Panc1 (cell line): Measurements from ENCODE around the gene PDE11A. TPM values are rescaled to one million over a fixed set of nuclear protein-coding genes. Genes with fewer than 3 reads are reported as not detected.
"Not testable (repeated sequence)": the region's sequence is repeated elsewhere in the genome, so short reads cannot be mapped to it uniquely, and the experiment has no call there.

Experiments used
- ATAC-seq: fragments of 200-7000 bp; cut with Tn5 transposase; 2 replicates; pipeline ENCODE4 v1.9.1; 2020; ENCODE audit warnings: mild to moderate bottlenecking, moderate library complexity
- BruUV-seq: library from RNA; stranded (reverse); fragments of 400-500 nt; replicated peaks from 2 replicates; lab custom pipeline; 2021; lab: Mats Ljungman, UMichigan
- CTCF ChIA-PET: fragments of 300-600 bp; sonication (Branson Sonifier 250); formaldehyde crosslinking; loops from one replicate; lab custom pipeline; 2022; ENCODE audit warnings: antibody characterized with exemption; lab: Charles Lee
- POLR2A ChIA-PET: fragments of 300-600 bp; sonication (Branson Sonifier 250); formaldehyde crosslinking; loops from one replicate; lab custom pipeline; 2022; ENCODE audit warnings: antibody characterized with exemption; lab: Charles Lee
- DNase-seq: peaks from one replicate; pipeline ENCODE4 v3.0.0-alpha.2; 2010; ENCODE audit warnings: low read depth, low spot score
- H3K27ac ChIP-seq: 2 replicates; pipeline ENCODE4 v1.5.1; 2011; ENCODE audit warnings: mild to moderate bottlenecking, low read length, inconsistent platforms
- H3K27me3 ChIP-seq: fragments of 200-500 bp; sonication (Bioruptor generic); 2 replicates; pipeline ENCODE4 v1.6.0; 2014; ENCODE audit warnings: low read length, inconsistent platforms; ENCODE audit not compliant: control insufficient read depth, insufficient read depth
- H3K36me3 ChIP-seq: fragments of 200-500 bp; sonication (Bioruptor generic); 2 replicates; pipeline ENCODE4 v1.5.1; 2014; ENCODE audit warnings: inconsistent platforms, mild to moderate bottlenecking, low read length, moderate library complexity; ENCODE audit not compliant: control insufficient read depth, insufficient read depth
- H3K4me1 ChIP-seq: 2 replicates; pipeline ENCODE4 v1.5.1; 2011; ENCODE audit warnings: inconsistent platforms, mild to moderate bottlenecking, low read length, moderate library complexity; ENCODE audit not compliant: control insufficient read depth, insufficient read depth
- H3K4me3 ChIP-seq, 2 experiments: 2 replicates each; pipeline ENCODE4 v1.5.1; 2011 to 2012; ENCODE audit warnings: low read depth in 2 of 2, low read length in 2 of 2, mild to moderate bottlenecking in 2 of 2, inconsistent platforms in 1 of 2, moderate library complexity in 1 of 2
- H3K9me3 ChIP-seq: fragments of 200-500 bp; sonication (Bioruptor generic); 2 replicates; pipeline ENCODE4 v1.5.1; 2014; ENCODE audit warnings: low read depth, mild to moderate bottlenecking, inconsistent platforms, low read length, moderate library complexity; ENCODE audit not compliant: control insufficient read depth, insufficient read depth
- CTCF ChIP-seq: fragments of 450-650 bp; IDR thresholded peaks from 2 replicates; pipeline ENCODE4 v1.5.1; 2017; ENCODE audit warnings: mild to moderate bottlenecking
- POLR2AphosphoS5 ChIP-seq: IDR thresholded peaks from 2 replicates; pipeline ENCODE4 v1.6.1; 2012; ENCODE audit warnings: mild to moderate bottlenecking, low read depth, low read length, moderate library complexity
- REST ChIP-seq, 2 experiments: IDR thresholded peaks; 2 replicates each; pipeline ENCODE4 v1.6.1; 2011 to 2012; ENCODE audit warnings: low read depth in 2 of 2, control low read depth in 1 of 2, low read length in 1 of 2, mild to moderate bottlenecking in 1 of 2, moderate library complexity in 1 of 2; ENCODE audit not compliant: insufficient read depth in 1 of 2
- SIN3A ChIP-seq: IDR thresholded peaks from 2 replicates; pipeline ENCODE4 v1.6.1; 2012; ENCODE audit warnings: low read depth, mild to moderate bottlenecking, low read length, moderate library complexity, borderline replicate concordance; ENCODE audit not compliant: insufficient read depth
- TCF7L2 ChIP-seq: IDR thresholded peaks from 2 replicates; pipeline ENCODE4 v1.6.1; 2011; ENCODE audit warnings: mild to moderate bottlenecking, low read depth, low read length, inconsistent platforms
- in situ Hi-C: cut with HindIII; loops from 2 replicates; pipeline ENCODE4 v1.10.0; 2016; ENCODE audit warnings: low sequenced_read_pairs, low pct_unique_long_range_greater_than_20kb
- intact Hi-C: fragments of 100-400 bp; cut with micrococcal nuclease; formaldehyde crosslinking; loops from one replicate; pipeline ENCODE4 v1.10.0; 2022; ENCODE audit not compliant: unreplicated experiment
- total RNA-seq: library from RNA; stranded (reverse); gene quantifications from one replicate; pipeline ENCODE4 v1.2.1, GENCODE V29; 2021; ENCODE audit not compliant: unreplicated experiment

PDE11A gene
- total RNA-seq, 1 experiment from 2014 or later: not detected

GRCh38 chr2:177842243-177842642 is 230.3 kb downstream of the PDE11A start:
- BruUV-seq: no TSS peak
- TF ChIP-seq REST (IDR thresholded peaks at IDR 0.05; ENCODE audit: insufficient read depth in 1 of 2, low read depth in 2 of 2, low read length in 1 of 2): no peak
- no peak for TF ChIP-seq SIN3A
- no peak for TF ChIP-seq TCF7L2
- no peak for TF ChIP-seq CTCF
- TF ChIP-seq POLR2AphosphoS5: no peak
- CTCF ChIA-PET: no interaction called here

GRCh38 chr2:177835418-177836204 is 237.0 kb downstream of the PDE11A start:
- ATAC-seq, DNase-seq, intact Hi-C loops, H3K27me3 ChIP-seq, H3K9me3 ChIP-seq, H3K4me1 ChIP-seq, in situ Hi-C loops, H3K36me3 ChIP-seq, POLR2A ChIA-PET, H3K27ac ChIP-seq, H3K4me3 ChIP-seq, BruUV-seq: not testable (repeated sequence)
- CTCF ChIA-PET: interaction anchor here (0.7 kb wide), 1 partner anchor 71 kb away, joined by 3 read pairs; no protein-coding TSS in a partner anchor

More at GRCh38 chr2:177842243-177842642, 230.3 kb downstream of the PDE11A start:
- ATAC-seq (no peak), DNase-seq (no peak)
- H3K4me1 ChIP-seq: no peaks in the 10 kb centered on the region
- no peak overlapping the region for H3K27ac ChIP-seq
- POLR2A ChIA-PET: no interaction called here
- no peaks in the 10 kb centered on the region for H3K27me3 ChIP-seq
- H3K36me3 ChIP-seq: no peaks in the 10 kb centered on the region
- H3K9me3 ChIP-seq: no peaks in the 10 kb centered on the region
- H3K4me3 ChIP-seq: no peak overlapping the region
- in situ Hi-C loops (no loop called here), intact Hi-C loops (no loop called here)
